Colonic mucosa (tissue), 4 donors: ENCODE results near the gene CAMTA1. TPM values are rescaled to one million over a fixed set of nuclear protein-coding genes. Genes with fewer than 3 reads are reported as not detected.

Source experiments
- DNase-seq: peaks from one replicate; pipeline ENCODE4 v3.0.0-alpha.2; 2020
- H3K27ac ChIP-seq: fragments of 200-600 bp; one replicate; pipeline ENCODE4 v1.8.0; 2021
- H3K27me3 ChIP-seq: fragments of 200-600 bp; one replicate; pipeline ENCODE4 v1.8.0; 2021
- H3K36me3 ChIP-seq: fragments of 200-600 bp; one replicate; pipeline ENCODE4 v1.8.0; 2021
- H3K4me1 ChIP-seq: fragments of 200-600 bp; one replicate; pipeline ENCODE4 v1.8.0; 2021; ENCODE audit warnings: mild to moderate bottlenecking
- H3K4me3 ChIP-seq: fragments of 200-600 bp; one replicate; pipeline ENCODE4 v1.8.0; 2021
- H3K9ac ChIP-seq, 2 donors: one replicate each; pipeline ENCODE4 v1.7.0; 2013; ENCODE audit warnings: control low read depth in 2 of 2, low read depth in 2 of 2, low read length in 2 of 2
- H3K9me3 ChIP-seq: fragments of 200-600 bp; one replicate; pipeline ENCODE4 v1.8.0; 2021
- intact Hi-C: fragments of 100-400 bp; cut with DNase I; formaldehyde crosslinking; loops from one replicate; pipeline ENCODE4 v1.14.1; 2022
- total RNA-seq, 2 donors: library from RNA; stranded (reverse); fragmentation: NEBNext Ultra II Directional in 1 of 2; extraction: Animal tissue kit (Norgen Biotek cat#: 25700) in 1 of 2; gene quantifications; one replicate each; pipeline ENCODE4 v1.2.1, GENCODE V29; 2021
- TF ChIP-seq, protein P1 (sequence below): fragments of 200-600 bp; IDR thresholded peaks from one replicate; pipeline ENCODE4 v1.8.0; 2022; ENCODE audit warnings: antibody characterized with exemption, mild to moderate bottlenecking
- donor health status: healthy.
- donor health status: DM: no; HTN: no; CAD: no.
- donor health status: DM: no; HTN: no; CAD: no.

Gene CAMTA1
- total RNA-seq, 2 donors from 2014 or later, result 76.8 to 92.8 TPM

- H3K9me3 ChIP-seq, result no peaks in the 10 kb centered on the region
- TF ChIP-seq, protein P1, sequence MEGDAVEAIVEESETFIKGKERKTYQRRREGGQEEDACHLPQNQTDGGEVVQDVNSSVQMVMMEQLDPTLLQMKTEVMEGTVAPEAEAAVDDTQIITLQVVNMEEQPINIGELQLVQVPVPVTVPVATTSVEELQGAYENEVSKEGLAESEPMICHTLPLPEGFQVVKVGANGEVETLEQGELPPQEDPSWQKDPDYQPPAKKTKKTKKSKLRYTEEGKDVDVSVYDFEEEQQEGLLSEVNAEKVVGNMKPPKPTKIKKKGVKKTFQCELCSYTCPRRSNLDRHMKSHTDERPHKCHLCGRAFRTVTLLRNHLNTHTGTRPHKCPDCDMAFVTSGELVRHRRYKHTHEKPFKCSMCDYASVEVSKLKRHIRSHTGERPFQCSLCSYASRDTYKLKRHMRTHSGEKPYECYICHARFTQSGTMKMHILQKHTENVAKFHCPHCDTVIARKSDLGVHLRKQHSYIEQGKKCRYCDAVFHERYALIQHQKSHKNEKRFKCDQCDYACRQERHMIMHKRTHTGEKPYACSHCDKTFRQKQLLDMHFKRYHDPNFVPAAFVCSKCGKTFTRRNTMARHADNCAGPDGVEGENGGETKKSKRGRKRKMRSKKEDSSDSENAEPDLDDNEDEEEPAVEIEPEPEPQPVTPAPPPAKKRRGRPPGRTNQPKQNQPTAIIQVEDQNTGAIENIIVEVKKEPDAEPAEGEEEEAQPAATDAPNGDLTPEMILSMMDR, result no peak
- no peaks in the 10 kb centered on the region for H3K36me3 ChIP-seq
- H3K9ac ChIP-seq, result no peak overlapping the region
- H3K27ac ChIP-seq, result no peak overlapping the region
- DNase-seq, result no peak
- H3K4me1 ChIP-seq, result no peaks in the 10 kb centered on the region
- H3K4me3 ChIP-seq, result no peak overlapping the region
- H3K27me3 ChIP-seq, result no peaks in the 10 kb centered on the region
- intact Hi-C loops, result no loop called here
Observed at GRCh38 chr1:7355646-7356045, 570.4 kb downstream of the CAMTA1 start.

DNA sequence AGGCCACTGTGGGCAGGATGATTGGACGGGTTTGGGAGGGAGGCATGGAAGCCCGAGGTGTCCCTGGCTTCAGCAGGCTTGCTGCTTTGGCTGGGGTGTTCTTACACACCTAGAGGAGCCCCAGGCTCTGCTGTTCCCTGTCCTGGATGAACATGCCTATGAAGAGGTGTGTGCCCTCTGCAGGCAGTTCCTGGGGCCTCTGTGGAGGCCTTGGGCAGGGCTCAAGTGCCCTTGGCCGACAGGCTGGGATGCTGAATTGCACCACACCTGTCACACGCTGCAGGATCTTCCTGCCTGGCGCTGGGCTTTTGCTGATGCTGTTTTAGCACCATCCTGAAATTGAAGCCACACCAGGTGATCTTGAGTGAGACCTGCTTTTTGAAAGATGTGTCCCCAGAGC, 570.8 kb downstream of the CAMTA1 start:
- Histone ChIP-seq H3K9me3 (no peaks in the 10 kb centered on the region), H3K4me3 (no peak overlapping the region), H3K36me3 (no peaks in the 10 kb centered on the region), H3K4me1 (no peaks in the 10 kb centered on the region), H3K27ac (no peak overlapping the region), H3K27me3 (no peaks in the 10 kb centered on the region), H3K9ac (no peak overlapping the region)
- DNase-seq, result no peak
- intact Hi-C loops, result no loop called here
- TF ChIP-seq, protein P1, result no peak

DNA sequence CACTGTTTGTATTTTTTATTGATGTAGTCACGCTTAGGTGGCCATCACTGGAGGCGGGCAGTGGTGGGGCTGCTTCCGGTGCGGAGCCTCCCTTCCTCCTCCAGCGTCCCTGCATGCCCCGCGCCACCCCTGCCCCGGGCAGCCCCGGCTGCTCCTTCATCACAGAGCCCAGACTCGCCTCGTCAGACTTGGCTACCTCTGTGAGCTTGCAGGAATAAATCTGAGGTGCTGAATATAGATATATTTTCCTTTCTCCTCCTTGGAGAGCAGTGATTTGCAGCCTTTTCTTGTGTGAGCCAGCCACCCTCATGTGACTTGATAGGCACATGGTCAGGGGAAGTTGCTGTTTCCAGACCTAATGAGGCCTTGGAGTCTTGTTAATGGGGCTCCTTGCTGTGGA, 573.2 kb downstream of the CAMTA1 start:
- intact Hi-C loops, result no loop called here

DNA sequence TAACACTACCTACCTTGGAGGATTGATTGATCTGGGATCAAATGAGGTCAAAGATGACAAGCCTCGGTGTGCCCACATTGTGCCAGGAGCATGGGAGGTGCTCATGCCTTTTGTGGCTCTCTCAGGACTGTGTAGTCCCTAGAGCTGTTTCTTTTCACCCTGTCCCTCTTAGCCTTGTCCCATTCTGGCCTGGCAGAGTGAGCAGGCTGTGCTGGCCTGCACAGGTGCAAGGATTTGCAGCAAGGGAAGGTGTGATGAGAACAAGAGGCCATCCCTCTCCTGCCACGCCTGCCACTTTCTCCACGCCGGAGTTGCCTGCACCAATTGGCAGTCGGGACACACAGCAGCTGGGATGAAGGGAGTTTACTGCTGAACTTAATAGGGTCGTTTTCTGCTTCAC, 575.3 kb downstream of the CAMTA1 start:
- Histone ChIP-seq H3K9ac (no peak overlapping the region), H3K4me1 (no peaks in the 10 kb centered on the region), H3K27me3 (no peaks in the 10 kb centered on the region), H3K4me3 (no peak overlapping the region), H3K36me3 (no peaks in the 10 kb centered on the region), H3K9me3 (no peaks in the 10 kb centered on the region), H3K27ac (no peak overlapping the region)
- TF ChIP-seq, protein P1, result no peak
- intact Hi-C loops, result no loop called here
- DNase-seq, result no peak

More for the DNA sequence above, 573.2 kb downstream of the CAMTA1 start:
- TF ChIP-seq, protein P1, result no peak
- Histone ChIP-seq H3K27ac (no peak overlapping the region), H3K9ac (no peak overlapping the region), H3K36me3 (no peaks in the 10 kb centered on the region), H3K9me3 (no peaks in the 10 kb centered on the region), H3K27me3 (no peaks in the 10 kb centered on the region), H3K4me1 (no peaks in the 10 kb centered on the region), H3K4me3 (no peak overlapping the region)
- no peak for DNase-seq

- H3K27ac ChIP-seq, result no peak overlapping the region
- intact Hi-C loops, result no loop called here
- no peak overlapping the region for H3K4me3 ChIP-seq
- no peaks in the 10 kb centered on the region for H3K4me1 ChIP-seq
- H3K9ac ChIP-seq, result no peak overlapping the region
- no peak for DNase-seq
- H3K27me3 ChIP-seq, result no peaks in the 10 kb centered on the region
- H3K36me3 ChIP-seq, result no peaks in the 10 kb centered on the region
- no peaks in the 10 kb centered on the region for H3K9me3 ChIP-seq
- TF ChIP-seq, protein P1, result no peak
Observed at GRCh38 chr1:7362947-7363346, 577.7 kb downstream of the CAMTA1 start.

GRCh38 chr1:7363450-7363849, 578.2 kb downstream of the CAMTA1 start:
- TF ChIP-seq, protein P1, result no peak
- intact Hi-C loops, result no loop called here

More at GRCh38 chr1:7363450-7363849, 578.2 kb downstream of the CAMTA1 start:
- Histone ChIP-seq H3K36me3 (no peaks in the 10 kb centered on the region), H3K27me3 (no peaks in the 10 kb centered on the region), H3K9me3 (no peaks in the 10 kb centered on the region), H3K4me3 (no peak overlapping the region), H3K9ac (no peak overlapping the region), H3K4me1 (no peaks in the 10 kb centered on the region), H3K27ac (no peak overlapping the region)
- no peak for DNase-seq
